Panc1 (cell line): ENCODE data around the gene STX18.

ENCODE experiments used
- CTCF ChIP-seq: fragments of 450-650 bp; IDR thresholded peaks from 2 replicates; pipeline ENCODE4 v1.5.1; 2017; ENCODE audit warnings: mild to moderate bottlenecking
- SIN3A ChIP-seq: IDR thresholded peaks from 2 replicates; pipeline ENCODE4 v1.6.1; 2012; ENCODE audit warnings: low read depth, mild to moderate bottlenecking, low read length, moderate library complexity, borderline replicate concordance; ENCODE audit not compliant: insufficient read depth

DNA sequence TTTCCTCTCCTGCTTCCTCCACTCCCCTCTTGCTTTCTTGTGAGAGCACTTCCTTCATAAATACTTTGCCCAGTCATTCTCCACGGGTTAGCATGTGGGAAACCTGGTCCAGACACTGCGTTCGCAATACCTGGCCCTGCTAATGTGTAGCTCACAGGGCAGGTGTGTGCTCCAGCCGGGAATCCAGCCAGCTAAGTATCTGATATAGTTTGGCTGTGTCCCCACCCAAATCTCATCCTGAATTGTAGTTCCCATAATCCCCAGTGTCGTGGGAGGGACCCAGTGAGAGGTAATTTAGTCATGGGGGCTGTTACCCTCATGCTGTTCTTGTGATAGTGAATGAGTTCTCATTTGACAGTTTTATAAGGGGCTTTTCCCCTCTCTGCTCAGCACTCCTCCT, 32.2 kb upstream of the STX18 start:
- no peak for TF ChIP-seq CTCF
- TF ChIP-seq SIN3A: no peak
